ENCODE results near the gene SBSN.

Gene SBSN

GRCh38 chr19:35529241-35530218, 1.4 kb upstream of the SBSN start:
- DNase-seq, result no peak

- no peak for DNase-seq
These were observed 2.2 kb downstream of the SBSN start for GRCh38 chr19:35525873-35526272.

DNA sequence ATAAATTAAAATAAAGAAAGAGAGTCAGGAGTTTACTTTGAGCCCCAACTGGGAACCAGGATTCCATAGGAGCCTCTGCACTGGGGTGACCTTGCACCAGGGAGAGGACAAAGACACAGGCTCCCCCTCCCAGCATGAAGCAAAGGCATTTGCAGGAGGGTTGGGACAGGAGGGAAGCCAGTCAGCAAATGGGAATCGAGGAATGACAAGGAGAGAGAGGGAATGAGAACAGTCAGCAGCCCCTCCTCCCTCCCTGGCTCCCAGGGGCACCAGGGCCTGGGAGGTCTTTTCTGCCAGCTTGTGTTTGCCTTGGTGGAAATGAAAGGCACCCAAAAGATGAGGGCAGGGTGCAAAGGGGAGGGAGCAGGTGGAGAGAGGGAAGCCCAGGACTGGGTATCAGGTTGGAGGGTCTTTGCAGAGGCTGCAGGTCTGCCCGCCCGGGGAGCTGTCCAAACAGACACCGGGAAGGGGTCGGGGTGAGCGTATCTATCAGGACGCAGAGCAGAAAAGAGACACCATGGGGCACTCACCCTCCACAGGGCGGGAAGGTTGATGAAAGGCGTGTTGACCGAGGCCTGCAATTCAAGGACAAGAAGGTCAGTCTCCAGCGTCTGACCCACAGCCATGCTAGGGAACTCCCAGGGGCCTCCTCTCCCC, 3.8 kb downstream of the SBSN start:
- DNase-seq, result no peak

GRCh38 chr19:35522745-35523327, 5.3 kb downstream of the SBSN start:
- no peak for DNase-seq

DNA sequence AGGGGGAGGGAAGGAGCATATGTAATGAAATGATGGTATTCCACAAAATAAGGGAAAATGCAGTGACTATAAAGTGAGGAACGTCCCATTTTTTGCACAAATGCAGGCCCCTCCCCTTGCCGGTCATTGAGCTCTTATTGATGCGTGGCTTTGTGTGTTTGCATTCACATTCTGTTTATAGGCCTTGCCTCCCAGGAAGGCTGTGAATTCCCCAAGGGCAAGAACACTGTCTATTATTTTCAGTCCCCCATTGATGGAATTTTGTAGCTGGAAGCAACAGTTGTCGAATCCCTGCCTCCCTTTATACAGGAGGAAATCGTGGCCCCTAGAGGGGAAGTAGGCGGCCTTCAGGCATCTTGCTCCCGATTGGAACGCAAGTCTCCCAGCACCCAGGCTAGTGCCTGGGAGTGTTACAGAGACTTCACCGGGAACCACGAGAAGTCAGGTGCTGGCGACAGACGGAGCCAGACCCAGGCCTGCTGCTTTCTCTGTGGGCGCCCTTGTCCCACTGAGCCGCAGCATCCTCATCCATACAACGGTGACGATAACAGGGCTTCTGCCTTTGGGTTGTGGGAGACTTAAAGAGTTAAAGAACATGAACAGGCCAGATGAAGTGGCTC, 6.9 kb downstream of the SBSN start:
- no peak for DNase-seq

- no peak for DNase-seq
These were observed 8.8 kb downstream of the SBSN start for GRCh38 chr19:35519291-35519690.

GRCh38 chr19:35518313-35518712, 9.8 kb downstream of the SBSN start:
- DNase-seq, result no peak

DNA sequence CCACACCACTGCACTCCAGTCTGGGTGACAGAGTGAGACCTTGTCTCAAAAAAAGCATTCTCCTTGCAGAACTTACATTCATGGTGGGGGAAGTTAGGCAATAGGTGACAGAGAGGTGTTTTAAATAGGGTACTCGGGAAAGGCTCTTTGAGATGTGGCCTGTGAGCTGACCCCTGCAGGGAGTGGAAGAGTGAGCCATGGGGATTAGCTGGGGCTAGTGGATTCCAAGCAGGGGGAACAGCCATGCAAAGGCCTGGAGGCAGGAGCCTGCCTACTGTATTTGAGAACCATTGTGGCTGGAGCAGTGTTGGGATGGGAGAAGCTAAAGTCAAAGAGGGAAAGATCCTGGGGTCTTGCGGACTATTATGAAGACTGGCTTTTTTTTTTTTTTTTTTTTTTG, 10.8 kb downstream of the SBSN start:
- no peak for DNase-seq

- DNase-seq, result no peak
These were observed 11.8 kb downstream of the SBSN start for GRCh38 chr19:35516310-35516709.

DNA sequence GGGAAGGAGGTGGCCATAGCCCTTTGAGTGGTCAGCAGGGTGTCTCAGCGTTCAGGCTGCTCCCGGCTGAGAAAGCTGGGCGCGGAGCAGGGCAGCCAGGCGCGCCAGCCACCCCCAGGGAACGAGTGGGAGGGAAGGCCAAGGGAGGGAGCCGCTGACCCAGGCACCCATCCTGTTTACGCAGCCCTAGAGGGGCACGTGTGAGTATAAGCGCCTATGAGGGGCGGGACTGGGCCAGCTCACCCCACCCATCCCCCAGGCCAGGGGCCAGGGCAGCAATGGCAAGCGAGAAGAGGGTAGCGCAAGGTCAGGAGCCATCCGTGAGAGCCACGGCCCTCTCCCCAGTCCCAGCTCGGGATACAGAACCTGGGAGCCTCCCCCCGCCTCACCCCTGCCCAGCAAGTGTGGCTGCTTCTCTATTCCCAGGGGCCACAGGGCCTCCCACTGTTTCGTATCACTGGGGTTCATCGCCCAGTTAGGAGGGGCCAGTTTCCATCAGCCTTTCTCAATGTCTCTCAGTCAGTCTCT, 13.8 kb downstream of the SBSN start:
- DNase-seq, result no peak

DNA sequence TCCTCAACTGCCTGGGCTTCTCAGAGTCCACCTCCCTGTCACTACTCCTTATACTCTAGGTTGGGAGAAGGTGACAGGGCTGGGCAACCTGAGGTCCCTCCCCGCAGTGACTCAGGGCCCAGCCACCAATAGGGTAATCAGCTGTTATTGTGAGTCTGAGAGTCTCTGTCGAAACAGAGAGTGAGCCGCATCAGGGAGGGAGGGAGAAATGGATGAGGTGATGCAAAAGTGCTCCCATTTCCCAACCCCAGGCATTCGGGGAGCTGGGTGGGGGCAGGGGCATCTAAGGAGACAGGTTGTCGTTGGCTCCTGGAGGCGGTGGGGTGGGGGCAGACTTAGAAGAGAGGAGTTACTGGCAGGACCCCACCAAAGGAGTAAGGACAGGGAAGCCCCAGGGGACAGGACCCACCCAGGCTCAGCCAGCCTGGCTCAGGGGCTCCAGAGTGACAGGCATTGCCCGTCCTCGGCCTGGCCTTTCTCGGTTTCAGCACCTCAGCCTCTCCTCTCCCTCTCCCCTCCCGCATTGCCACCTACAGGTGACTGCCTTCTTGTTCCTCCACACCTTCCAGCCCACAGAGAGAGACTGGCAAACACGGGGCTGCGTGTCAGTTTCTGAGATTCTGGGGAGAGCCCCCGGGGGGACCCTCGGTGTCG, 14.4 kb downstream of the SBSN start, which contains the start of gene DMKN:
TSS of gene DMKN (minus strand) at position 22 of the 654 bp plus-strand sequence. CDS start 174 bp downstream, outside the sequence.
- no peak for DNase-seq

DNA sequence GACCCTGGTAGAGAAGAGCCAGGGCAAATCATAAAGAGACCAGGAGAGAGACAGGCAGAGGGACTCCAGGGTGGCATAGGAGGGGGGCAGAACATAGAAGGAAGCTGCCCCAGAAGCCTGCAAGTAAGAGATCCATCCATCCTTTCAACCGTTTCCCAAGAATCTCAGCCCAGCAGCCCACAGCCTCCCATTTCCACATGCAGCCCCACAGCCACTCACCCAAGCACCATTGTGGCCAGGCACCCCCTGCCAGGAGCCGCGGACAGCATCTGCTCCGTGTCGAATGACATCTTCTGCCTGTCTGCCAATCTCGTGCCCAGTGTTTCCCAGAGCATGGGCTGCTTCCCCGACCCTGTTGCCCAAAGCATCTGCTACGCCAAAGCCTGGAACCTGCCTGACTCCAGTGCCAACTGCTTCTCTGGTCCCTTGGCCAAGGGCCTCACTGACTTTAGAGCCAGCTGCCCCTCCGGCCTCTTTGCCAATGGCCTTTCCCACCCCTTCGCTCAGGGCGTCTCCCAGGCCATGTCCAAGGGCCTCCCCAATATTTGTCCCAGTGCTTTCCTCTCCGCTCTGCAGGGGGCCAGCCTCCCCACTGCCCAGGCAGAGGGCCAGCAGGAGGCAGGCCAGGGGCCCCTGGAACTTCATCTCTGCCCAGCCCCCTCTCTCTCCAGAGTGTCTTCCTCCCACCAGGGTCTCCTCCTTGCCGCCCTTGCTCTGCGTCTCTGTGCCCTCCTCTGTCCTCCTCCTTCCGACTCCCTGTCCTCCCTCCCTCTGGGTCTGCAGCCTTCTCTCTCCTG, 15.1 kb downstream of the SBSN start:
- no peak for DNase-seq

- no peak for DNase-seq
These were observed 16.8 kb downstream of the SBSN start for GRCh38 chr19:35511337-35511736.

DNA sequence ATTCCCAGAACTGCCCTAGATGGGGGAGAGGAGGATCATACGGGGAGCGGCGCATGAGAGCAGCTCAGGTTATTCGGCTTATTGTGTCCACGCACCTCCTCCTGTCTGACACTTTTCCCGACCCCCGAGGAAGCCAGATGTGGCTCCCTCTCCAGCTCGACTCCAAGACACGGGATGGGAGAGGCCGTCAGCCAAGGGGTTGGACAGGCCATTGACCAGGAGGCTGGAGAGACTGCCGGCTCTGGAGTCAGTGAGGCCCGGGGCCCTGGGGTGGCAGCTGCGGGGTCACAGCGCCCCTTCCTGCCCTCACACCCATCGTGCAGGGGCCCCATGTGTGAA, 17.5 kb downstream of the SBSN start:
- no peak for DNase-seq

- peak; percentile 48 to 66 (median 58) for DNase-seq
These were observed 18.1 kb downstream of the SBSN start for GRCh38 chr19:35509861-35510625.

GRCh38 chr19:35509018-35509652, 19.0 kb downstream of the SBSN start:
- no peak for DNase-seq

DNA sequence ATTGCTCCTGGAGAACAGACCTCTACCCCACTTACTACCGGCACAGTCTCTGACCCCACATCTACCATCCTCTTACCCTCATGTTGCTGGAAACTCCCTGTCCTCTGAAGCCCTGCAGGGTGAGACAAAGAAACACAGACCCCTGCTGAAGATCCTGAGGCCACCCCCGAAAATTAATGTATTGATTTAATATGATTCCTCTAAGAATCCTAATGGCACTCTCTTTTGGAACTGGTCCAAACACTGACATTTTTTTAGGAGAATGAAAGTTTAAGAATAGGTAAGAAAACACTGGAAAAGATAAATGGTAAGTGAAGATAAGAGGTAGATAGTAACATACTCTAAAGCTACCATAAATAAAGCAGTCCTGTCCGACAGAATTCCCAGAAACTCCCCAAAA, 20.0 kb downstream of the SBSN start:
- DNase-seq, result no peak

DNA sequence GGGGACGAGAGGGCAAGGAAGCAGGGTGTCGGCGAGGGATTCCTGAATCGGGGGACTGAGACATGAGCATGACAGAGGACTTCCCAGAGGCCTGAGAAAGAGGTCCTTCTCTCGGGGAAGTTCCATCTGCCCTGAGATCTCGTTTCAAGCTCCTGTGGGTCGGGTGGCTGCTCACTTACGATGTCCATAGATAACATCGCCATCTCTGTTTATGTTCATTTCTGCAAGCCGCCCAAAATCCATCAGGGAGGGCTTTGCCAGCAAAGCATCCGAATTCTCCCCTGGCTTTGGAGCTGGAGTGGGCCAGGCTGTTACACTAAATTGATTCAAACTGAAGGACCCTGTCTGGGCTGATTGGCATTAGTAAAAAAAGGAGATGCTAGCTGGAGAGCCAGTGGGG, 20.6 kb downstream of the SBSN start:
- DNase-seq, result no peak

- no peak for DNase-seq
These were observed 22.1 kb downstream of the SBSN start for GRCh38 chr19:35506011-35506410.

- DNase-seq, result no peak
These were observed 25.4 kb downstream of the SBSN start for GRCh38 chr19:35502751-35503150.
